H1 (cell line): ENCODE data around the gene PPP2R2B. TPM values are rescaled to one million over a fixed set of nuclear protein-coding genes. Genes with fewer than 3 reads are reported as not detected.

ENCODE experiments used
- CTCF ChIA-PET: fragments of 300-600 bp; sonication (Branson Sonifier 250); formaldehyde crosslinking; loops from one replicate; lab custom pipeline; 2021; ENCODE audit not compliant: partially characterized antibody; lab: Charles Lee
- POLR2A ChIA-PET: fragments of 300-600 bp; sonication (Branson Sonifier 250); formaldehyde crosslinking; loops from one replicate; lab custom pipeline; 2021; ENCODE audit warnings: inconsistent platforms; ENCODE audit not compliant: partially characterized antibody; lab: Charles Lee
- DNase-seq, 2 experiments: peaks; one replicate each; pipeline versions ENCODE4 v3.0.0 to v3.0.0-alpha.2; 2010 to 2022; ENCODE audit warnings: low spot score in 2 of 2, low read depth in 1 of 2, mixed read lengths in 1 of 2
- FAIRE-seq: peaks from 2 replicates; lab custom pipeline; 2011; peaks lifted over from hg19 to GRCh38; lab: Jason Lieb, UNC
- H2AFZ ChIP-seq: 2 replicates; pipeline ENCODE4 v1.8.1; 2012; ENCODE audit warnings: low read length, inconsistent platforms
- H2AK5ac ChIP-seq: 2 replicates; pipeline ENCODE4 v1.6.1; 2013; ENCODE audit warnings: low read depth, low read length
- H2BK120ac ChIP-seq: replicated peaks from 2 replicates; pipeline ENCODE3; 2013; ENCODE audit warnings: low read depth, low read length, inconsistent platforms
- H2BK12ac ChIP-seq: 2 replicates; pipeline ENCODE4 v1.6.1; 2013; ENCODE audit warnings: low read depth, low read length
- H2BK15ac ChIP-seq: 2 replicates; pipeline ENCODE4 v1.6.1; 2013; ENCODE audit warnings: low read length
- H2BK20ac ChIP-seq: 2 replicates; pipeline ENCODE4 v1.6.1; 2013; ENCODE audit warnings: low read length
- H2BK5ac ChIP-seq: 2 replicates; pipeline ENCODE4 v1.6.1; 2013; ENCODE audit warnings: low read depth, low read length
- H3K14ac ChIP-seq: 2 replicates; pipeline ENCODE4 v1.6.1; 2013; ENCODE audit warnings: inconsistent platforms; ENCODE audit not compliant: insufficient read length
- H3K18ac ChIP-seq: 2 replicates; pipeline ENCODE4 v1.6.1; 2013; ENCODE audit warnings: low read length; ENCODE audit errors: extremely low read depth
- H3K23ac ChIP-seq: 2 replicates; pipeline ENCODE4 v1.6.1; 2013; ENCODE audit warnings: inconsistent platforms; ENCODE audit not compliant: insufficient read length
- H3K23me2 ChIP-seq: 2 replicates; pipeline ENCODE4 v1.6.1; 2013; ENCODE audit warnings: low read depth, low read length
- H3K27ac ChIP-seq: 2 replicates; pipeline ENCODE4 v1.6.1; 2011; ENCODE audit warnings: low read depth, low read length, inconsistent platforms
- H3K27me3 ChIP-seq, 4 experiments: replicated peaks in 1 of 4; 1 replicate in 1 of 4; 2 replicates in 3 of 4; pipeline versions ENCODE4 v1.6.1 to v1.8.1; 2011 to 2013; ENCODE audit warnings: low read length in 3 of 4, mild to moderate bottlenecking in 3 of 4, inconsistent platforms in 2 of 4, mixed read lengths in 2 of 4, moderate library complexity in 1 of 4; ENCODE audit not compliant: control insufficient read depth in 3 of 4, insufficient read depth in 3 of 4; ENCODE audit errors: extremely low read depth in 1 of 4
- H3K36me3 ChIP-seq, 4 experiments: 2 replicates each; pipeline versions ENCODE4 v1.6.1 to v1.8.1; 2011 to 2013; ENCODE audit warnings: mild to moderate bottlenecking in 4 of 4, low read length in 3 of 4, moderate library complexity in 2 of 4, control low read depth in 1 of 4, inconsistent platforms in 1 of 4; ENCODE audit not compliant: insufficient read depth in 4 of 4, control insufficient read depth in 2 of 4
- H3K4ac ChIP-seq: replicated peaks from 2 replicates; pipeline ENCODE3; 2013; ENCODE audit warnings: low read length, low read depth, mixed read lengths, inconsistent platforms; ENCODE audit not compliant: insufficient read length
- H3K4me1 ChIP-seq, 4 experiments: replicated peaks in 1 of 4; 1 replicate in 1 of 4; 2 replicates in 3 of 4; pipeline versions ENCODE4 v1.6.1 to v1.8.1; 2011 to 2013; ENCODE audit warnings: low read length in 3 of 4, inconsistent platforms in 2 of 4, mixed read lengths in 1 of 4; ENCODE audit not compliant: insufficient read depth in 4 of 4, control insufficient read depth in 3 of 4
- H3K4me2 ChIP-seq, 2 experiments: 2 replicates each; pipeline versions ENCODE4 v1.6.1 to v1.8.1; 2011 to 2013; ENCODE audit warnings: low read depth in 2 of 2, low read length in 2 of 2, control low read depth in 1 of 2, inconsistent platforms in 1 of 2, mild to moderate bottlenecking in 1 of 2; ENCODE audit not compliant: insufficient read depth in 1 of 2
- H3K4me3 ChIP-seq, 4 experiments: fragments of 200-600, 300-600 bp in 1 of 4; sonication (generic), shearing (Covaris generic), sonication (Bioruptor Twin) in 1 of 4; 2 replicates each; pipeline versions ENCODE4 v1.5.1 to v1.8.1; 2011 to 2016; ENCODE audit warnings: low read length in 4 of 4, low read depth in 3 of 4, control low read depth in 2 of 4, inconsistent platforms in 2 of 4, mild to moderate bottlenecking in 2 of 4, mixed read lengths in 1 of 4, moderate library complexity in 1 of 4; ENCODE audit not compliant: insufficient read depth in 2 of 4; ENCODE audit errors: extremely low read depth in 1 of 4
- H3K56ac ChIP-seq: replicated peaks from 2 replicates; pipeline ENCODE3; 2013; ENCODE audit warnings: low read depth, mild to moderate bottlenecking, mixed read lengths, low read length, inconsistent platforms; ENCODE audit not compliant: insufficient read length
- H3K79me1 ChIP-seq: 2 replicates; pipeline ENCODE4 v1.6.1; 2013; ENCODE audit warnings: low read depth, low read length, control low read depth
- H3K79me2 ChIP-seq, 2 experiments: 2 replicates each; pipeline versions ENCODE4 v1.6.1 to v1.8.1; 2012 to 2013; ENCODE audit warnings: low read length in 2 of 2, mild to moderate bottlenecking in 2 of 2, inconsistent platforms in 1 of 2; ENCODE audit not compliant: insufficient read depth in 2 of 2, control insufficient read depth in 1 of 2
- H3K9ac ChIP-seq, 4 experiments: replicated peaks in 1 of 4; 1 replicate in 1 of 4; 2 replicates in 3 of 4; pipeline versions ENCODE4 v1.6.1 to v1.8.1; 2011 to 2013; ENCODE audit warnings: low read depth in 3 of 4, low read length in 3 of 4, control low read depth in 2 of 4, mild to moderate bottlenecking in 2 of 4, moderate library complexity in 2 of 4, inconsistent platforms in 1 of 4; ENCODE audit errors: extremely low read depth in 1 of 4
- H3K9me3 ChIP-seq, 2 experiments: 2 replicates each; pipeline versions ENCODE4 v1.6.1 to v1.8.1; 2012 to 2013; ENCODE audit warnings: mild to moderate bottlenecking in 2 of 2, moderate library complexity in 2 of 2, control low read depth in 1 of 2, inconsistent platforms in 1 of 2, low read depth in 1 of 2, low read length in 1 of 2, mixed read lengths in 1 of 2; ENCODE audit not compliant: insufficient read depth in 2 of 2
- H4K20me1 ChIP-seq, 2 experiments: replicated peaks in 1 of 2; 2 replicates each; pipeline versions ENCODE3 to v1.8.1; 2011 to 2013; ENCODE audit warnings: inconsistent platforms in 2 of 2, low read length in 2 of 2, mild to moderate bottlenecking in 1 of 2; ENCODE audit not compliant: insufficient read depth in 2 of 2, control insufficient read depth in 1 of 2
- H4K5ac ChIP-seq: 2 replicates; pipeline ENCODE4 v1.6.1; 2013; ENCODE audit warnings: low read length, low read depth, mixed read lengths, inconsistent platforms; ENCODE audit not compliant: insufficient read length
- H4K8ac ChIP-seq: 2 replicates; pipeline ENCODE4 v1.8.0; 2013; ENCODE audit warnings: mild to moderate bottlenecking, moderate library complexity, low read length, inconsistent platforms; ENCODE audit not compliant: insufficient read depth; ENCODE audit errors: extremely low read depth
- H4K91ac ChIP-seq: replicated peaks from 2 replicates; pipeline ENCODE3; 2013; ENCODE audit warnings: low read length, mixed read lengths, inconsistent platforms; ENCODE audit not compliant: insufficient read length
- ASH2L ChIP-seq: fragments of 200-600, 300-600 bp; sonication (generic); IDR thresholded peaks from one replicate; pipeline ENCODE4 v1.7.1; 2017; ENCODE audit warnings: low read length
- ATF2 ChIP-seq: IDR thresholded peaks from 2 replicates; pipeline ENCODE4 v1.6.1; 2012; ENCODE audit warnings: low read length, inconsistent platforms
- BACH1 ChIP-seq: IDR thresholded peaks from 2 replicates; pipeline ENCODE4 v1.6.1; 2012; ENCODE audit warnings: low read length, improper control_type of control experiment
- CREB1 ChIP-seq: IDR thresholded peaks from 2 replicates; pipeline ENCODE4 v1.6.1; 2012; ENCODE audit warnings: inconsistent platforms
- HDAC2 ChIP-seq, 2 experiments: fragments of 300-600 bp in 1 of 2; sonication (generic) in 1 of 2; IDR thresholded peaks; 2 replicates each; pipeline ENCODE4 v1.6.1; 2011 to 2012; ENCODE audit warnings: low read depth in 2 of 2, low read length in 2 of 2, mild to moderate bottlenecking in 2 of 2, moderate library complexity in 2 of 2, borderline replicate concordance in 1 of 2, inconsistent platforms in 1 of 2
- JUN ChIP-seq: IDR thresholded peaks from 2 replicates; pipeline ENCODE4 v1.6.1; 2011; ENCODE audit warnings: low read depth, mild to moderate bottlenecking, improper control_type of control experiment, low read length
- KDM4A ChIP-seq: IDR thresholded peaks from one replicate; pipeline ENCODE4 v1.7.1; 2012; ENCODE audit warnings: low read depth, mild to moderate bottlenecking, moderate library complexity, low read length, inconsistent platforms; ENCODE audit not compliant: severe bottlenecking
- TCF12 ChIP-seq: IDR thresholded peaks from 2 replicates; pipeline ENCODE4 v1.6.1; 2011; ENCODE audit warnings: low read depth, mild to moderate bottlenecking, low read length
- YY1 ChIP-seq: IDR thresholded peaks from 2 replicates; pipeline ENCODE4 v1.6.1; 2011; ENCODE audit warnings: low read depth, mild to moderate bottlenecking, low read length
- WGBS, 2 experiments: shearing (Covaris generic) in 1 of 2; methylation state at CpG; one replicate each; pipeline versions ENCODE4 v1.1.6 to v1.1.7; 2013 to 2015; ENCODE audit warnings: low lambda C conversion rate in 2 of 2, mixed read lengths in 2 of 2, inconsistent platforms in 1 of 2, low coverage in 1 of 2, missing lambda C conversion rate in 1 of 2; ENCODE audit not compliant: insufficient replicate concordance in 2 of 2, insufficient coverage in 1 of 2, insufficient read length in 1 of 2; ENCODE audit errors: extremely low coverage in 1 of 2, missing lambda C conversion rate in 1 of 2; 5-methylcytosine and 5-hydroxymethylcytosine counted together
- polyA plus RNA-seq, 7 experiments: library from polyadenylated mRNA; depleted of rRNA in 3 of 7; stranded (reverse) in 5 of 7; unstranded in 2 of 7; fragments of >200 nt in 5 of 7; fragments of 200-250 nt in 2 of 7; gene quantifications; 1 replicate in 5 of 7; 2 replicates in 1 of 7; 4 replicates in 1 of 7; pipeline versions ENCODE4 v1.2.1 to v1.2.3, GENCODE V29; 2011 to 2013; ENCODE audit warnings: missing spikeins in 2 of 7, mixed read lengths in 2 of 7
- total RNA-seq: library from RNA; stranded (reverse); fragmentation: NEBNext Ultra II Directional; extraction: Animal tissue kit (Norgen Biotek cat#: 25700); gene quantifications from 2 replicates; pipeline ENCODE4 v1.2.1, GENCODE V29; 2021
- TF ChIP-seq, protein P1 (sequence below): IDR thresholded peaks from 2 replicates; pipeline ENCODE4 v1.6.1; 2012; ENCODE audit warnings: inconsistent platforms

The PPP2R2B gene
- total and polyA plus RNA-seq, 2 of the 8 experiments (the other 6 are each of a cell fraction or from before 2014, with no cell fraction given), result 21.1 to 37.1 TPM

DNA sequence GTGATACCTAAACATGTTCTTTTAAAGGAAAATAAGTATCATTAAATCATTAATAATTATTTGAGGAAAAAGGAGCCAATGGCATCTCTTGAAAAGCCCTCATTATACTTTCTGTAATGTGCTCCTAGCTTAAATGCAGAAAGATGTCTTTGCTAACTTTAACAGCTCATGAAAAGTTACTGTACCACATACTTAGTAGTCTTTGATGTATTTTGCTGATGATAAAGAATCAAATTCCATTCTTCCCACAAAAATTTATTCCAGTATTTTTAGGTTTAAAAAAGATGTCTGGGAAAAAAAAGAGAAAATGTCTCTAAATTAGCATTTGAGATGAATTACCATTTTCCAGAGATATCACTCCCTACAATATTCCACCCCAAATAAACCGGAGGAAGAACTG is 112.5 kb downstream of the PPP2R2B start:
- Histone ChIP-seq H3K36me3 (no peaks in the 10 kb centered on the region), H3K56ac (no peak overlapping the region), H3K27me3 (no peaks in the 10 kb centered on the region), H3K79me1 (no peaks in the 10 kb centered on the region), H3K4me2 (no peak overlapping the region), H2BK15ac (no peak overlapping the region), H3K4ac (no peak overlapping the region), H4K91ac (no peak overlapping the region), H2BK5ac (no peak overlapping the region), H2BK12ac (no peak overlapping the region), H2AK5ac (no peak overlapping the region), H4K20me1 (no peaks in the 10 kb centered on the region), H3K4me3 (no peak overlapping the region), H4K8ac (no peak overlapping the region), H3K9me3 (no peaks in the 10 kb centered on the region), H3K23ac (no peak overlapping the region), H2BK120ac (no peak overlapping the region), H3K18ac (no peak overlapping the region), H3K9ac (no peak overlapping the region), H2BK20ac (no peak overlapping the region), H3K4me1 (no peaks in the 10 kb centered on the region), H3K27ac (no peak overlapping the region), H4K5ac (no peak overlapping the region), H3K79me2 (no peaks in the 10 kb centered on the region), H2AFZ (no peak overlapping the region), H3K23me2 (no peaks in the 10 kb centered on the region), H3K14ac (no peak overlapping the region)
- POLR2A ChIA-PET, result no interaction called here
- DNase-seq (no peak), FAIRE-seq (no peak)
- WGBS, 2 experiments, result 83% methylated on average over 1 of the region's 1 CpG; no CpG with 5 or more reads in 1 of the 2 experiments
- no peak for TF ChIP-seq ATF2
- no peak for TF ChIP-seq ASH2L
- no peak for TF ChIP-seq TCF12
- no peak for TF ChIP-seq CREB1
- no peak for TF ChIP-seq JUN
- no peak for TF ChIP-seq BACH1
- no peak for TF ChIP-seq HDAC2 (IDR thresholded peaks at IDR 0.05; ENCODE audit: borderline replicate concordance in 1 of 2, low read depth in 2 of 2, low read length in 2 of 2)
- no peak for TF ChIP-seq YY1
- TF ChIP-seq, protein P1, sequence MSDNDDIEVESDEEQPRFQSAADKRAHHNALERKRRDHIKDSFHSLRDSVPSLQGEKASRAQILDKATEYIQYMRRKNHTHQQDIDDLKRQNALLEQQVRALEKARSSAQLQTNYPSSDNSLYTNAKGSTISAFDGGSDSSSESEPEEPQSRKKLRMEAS, result no peak
- no peak for TF ChIP-seq KDM4A
- CTCF ChIA-PET, result interaction anchor here (0.5 to 0.6 kb wide), 2 partner anchors 59 to 208 kb away, joined by 3 to 4 read pairs; no protein-coding TSS in a partner anchor
